A549 treated with GW870086 at 1 μM for 4 hours (cell line): ENCODE measurements around the gene ZNF618. TPM values are rescaled to one million over a fixed set of nuclear protein-coding genes. Genes with fewer than 3 reads are reported as not detected.

Source experiments
- total RNA-seq: library from RNA; stranded (reverse); fragments of 200-300 nt; extraction: Qiagen RNA extraction; gene quantifications from 5 replicates; pipeline ENCODE4 v1.2.3, GENCODE V29; 2022; ENCODE audit warnings: low read depth

Gene ZNF618
- total RNA-seq: 7.6 to 11.8 TPM (median 10.5 TPM) in 5 replicates

GRCh38 chr9:113876151-113876992 is at the start of gene ZNF618:
ZNF618 (plus strand) TSS chr9:113876309; CDS start chr9:113876381, 72 bp downstream.

GRCh38 chr9:114078021-114078780 is 202.1 kb downstream of the ZNF618 start, which contains the start of gene AMBP:
AMBP (minus strand) TSS chr9:114078300; CDS start chr9:114078209, 91 bp downstream.

DNA sequence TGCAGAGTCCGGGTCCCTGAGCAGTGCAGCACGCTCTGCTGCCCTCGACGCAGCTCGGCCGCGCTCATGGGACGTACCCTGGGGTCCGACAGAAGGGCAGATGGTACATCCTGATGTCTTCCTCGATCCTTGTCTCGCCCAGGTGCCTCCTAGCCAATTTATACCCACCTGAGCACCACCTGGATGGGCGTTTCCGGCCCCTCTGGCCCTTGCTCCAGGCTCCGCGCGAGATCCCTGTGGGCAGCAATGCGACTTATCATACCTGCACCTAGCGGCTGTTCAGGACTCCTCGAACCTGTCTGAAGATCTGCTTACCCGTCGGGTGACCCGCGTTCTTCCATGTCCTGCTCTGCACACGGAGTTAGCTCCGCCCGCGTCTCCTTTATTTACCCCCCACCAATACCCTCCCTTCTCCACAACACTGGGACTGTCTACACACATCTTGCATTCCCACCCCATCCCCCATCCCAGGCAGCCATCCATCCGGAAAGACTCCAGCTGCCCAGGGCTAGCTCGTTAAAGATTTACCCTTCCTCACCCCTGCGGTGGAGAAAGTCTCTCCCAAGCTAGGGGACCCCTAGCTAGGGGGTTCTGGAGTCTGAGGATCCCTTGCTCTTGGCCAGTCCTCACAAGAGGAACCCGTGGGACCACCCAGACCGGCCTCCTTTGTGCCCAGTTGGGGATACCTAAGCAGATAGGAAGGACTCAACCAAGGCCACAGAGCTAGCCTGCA is 223.0 kb downstream of the ZNF618 start, which contains the start of gene KIF12:
Gene KIF12, minus strand, starts transcription at position 357 of the 733 bp plus-strand sequence. Its CDS starts 16 bp downstream, at position 341.

Other genes with a start within 250 kb of the ZNF618 start
- gene AMBP, start 202.0 kb downstream of the ZNF618 start, total RNA-seq: 6.2 to 9.7 TPM (median 7.3 TPM) in 5 replicates
- 1.5 to 2.3 TPM (median 2.0 TPM) in 5 replicates for gene KIF12, start 223.0 kb downstream of the ZNF618 start, total RNA-seq